ENCODE measurements around the gene KCNG2. TPM values are rescaled to one million over a fixed set of nuclear protein-coding genes. Genes with fewer than 3 reads are reported as not detected.

KCNG2 gene
- total RNA-seq, 1 donor from 2014 or later, result 0.46 TPM

DNA sequence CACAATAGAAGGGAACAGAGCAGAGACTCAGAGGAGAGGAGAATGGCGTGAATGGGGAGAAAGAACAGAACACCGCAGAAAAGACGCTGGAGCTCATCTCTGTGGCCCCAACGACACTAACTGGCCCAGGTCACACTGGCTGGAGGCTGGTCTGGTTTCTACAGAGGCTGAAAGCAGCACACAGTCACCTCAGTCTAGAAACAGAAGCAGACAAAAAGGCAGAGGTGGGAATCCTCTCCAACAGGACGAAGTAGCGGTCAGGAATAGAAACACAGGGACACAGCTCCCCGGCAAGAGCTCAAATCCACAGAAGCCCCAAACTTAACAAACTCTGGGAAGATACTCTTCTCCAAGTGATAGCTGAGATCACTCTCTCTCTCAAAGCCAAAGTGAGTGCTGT, 144.5 kb downstream of the KCNG2 start:
- H3K36me3 ChIP-seq, result peaks cover 29% of the 10 kb centered on the region
- H3K27me3 ChIP-seq, result no peaks in the 10 kb centered on the region
- TF ChIP-seq, protein P1, sequence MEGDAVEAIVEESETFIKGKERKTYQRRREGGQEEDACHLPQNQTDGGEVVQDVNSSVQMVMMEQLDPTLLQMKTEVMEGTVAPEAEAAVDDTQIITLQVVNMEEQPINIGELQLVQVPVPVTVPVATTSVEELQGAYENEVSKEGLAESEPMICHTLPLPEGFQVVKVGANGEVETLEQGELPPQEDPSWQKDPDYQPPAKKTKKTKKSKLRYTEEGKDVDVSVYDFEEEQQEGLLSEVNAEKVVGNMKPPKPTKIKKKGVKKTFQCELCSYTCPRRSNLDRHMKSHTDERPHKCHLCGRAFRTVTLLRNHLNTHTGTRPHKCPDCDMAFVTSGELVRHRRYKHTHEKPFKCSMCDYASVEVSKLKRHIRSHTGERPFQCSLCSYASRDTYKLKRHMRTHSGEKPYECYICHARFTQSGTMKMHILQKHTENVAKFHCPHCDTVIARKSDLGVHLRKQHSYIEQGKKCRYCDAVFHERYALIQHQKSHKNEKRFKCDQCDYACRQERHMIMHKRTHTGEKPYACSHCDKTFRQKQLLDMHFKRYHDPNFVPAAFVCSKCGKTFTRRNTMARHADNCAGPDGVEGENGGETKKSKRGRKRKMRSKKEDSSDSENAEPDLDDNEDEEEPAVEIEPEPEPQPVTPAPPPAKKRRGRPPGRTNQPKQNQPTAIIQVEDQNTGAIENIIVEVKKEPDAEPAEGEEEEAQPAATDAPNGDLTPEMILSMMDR (IDR thresholded peaks at IDR 0.05), result no peak
- intact Hi-C loops (cut with DNase I), result no loop called here
- DNase-seq, result no peak
- no peaks in the 10 kb centered on the region for H3K9me3 ChIP-seq
- H3K27ac ChIP-seq, result no peak overlapping the region
- no peak overlapping the region for H3K4me3 ChIP-seq
- no peak for ATAC-seq
- H3K4me1 ChIP-seq, result peaks cover 22% of the 10 kb centered on the region

DNA sequence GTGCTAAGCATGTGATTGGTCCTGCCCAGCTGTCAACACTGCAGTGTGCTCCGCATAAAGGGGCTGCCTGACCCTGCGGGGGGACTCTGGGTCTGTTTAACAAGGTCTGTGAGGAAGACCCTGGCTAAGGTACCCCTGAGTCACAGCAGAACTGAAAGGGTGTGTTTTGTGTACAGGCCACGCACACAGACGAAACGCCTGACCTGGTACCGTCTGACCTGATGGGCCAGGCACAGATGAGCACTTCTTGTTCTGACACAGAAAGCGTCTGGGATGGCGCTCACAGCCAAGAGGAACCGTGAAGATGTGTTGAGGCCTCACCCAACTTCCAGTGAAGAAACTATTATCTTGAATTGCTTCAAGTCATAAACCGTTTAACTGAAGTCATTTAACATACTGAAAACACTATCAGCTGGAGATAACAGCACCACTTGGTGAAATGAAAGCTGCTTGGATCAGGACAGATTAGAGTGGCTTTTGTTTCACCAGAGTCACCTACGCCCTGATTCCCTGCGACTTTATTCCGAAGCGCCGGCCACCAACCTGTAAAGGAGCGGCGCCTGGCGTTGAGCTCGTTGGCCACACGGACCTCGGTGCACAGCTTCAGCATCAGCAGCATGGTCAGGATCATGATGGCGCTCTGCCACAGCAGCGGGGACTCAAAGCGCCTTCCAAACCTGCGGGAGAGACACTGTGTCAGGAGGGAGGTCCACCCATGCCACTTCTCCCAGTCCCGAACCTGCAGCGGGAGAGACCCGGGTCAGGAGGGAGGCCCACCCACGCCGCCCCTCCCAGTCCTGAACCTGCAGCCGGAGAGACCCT, 145.3 kb downstream of the KCNG2 start:
- ATAC-seq (no peak), DNase-seq (peak; percentile 57)
- Histone ChIP-seq H3K36me3 (peaks cover 29% of the 10 kb centered on the region), H3K4me3 (no peak overlapping the region), H3K27me3 (no peaks in the 10 kb centered on the region), H3K4me1 (peaks cover 27% of the 10 kb centered on the region), H3K27ac (no peak overlapping the region), H3K9me3 (no peaks in the 10 kb centered on the region)
- intact Hi-C loops (cut with DNase I), result no loop called here
- TF ChIP-seq, protein P1 (IDR thresholded peaks at IDR 0.05), result no peak

DNA sequence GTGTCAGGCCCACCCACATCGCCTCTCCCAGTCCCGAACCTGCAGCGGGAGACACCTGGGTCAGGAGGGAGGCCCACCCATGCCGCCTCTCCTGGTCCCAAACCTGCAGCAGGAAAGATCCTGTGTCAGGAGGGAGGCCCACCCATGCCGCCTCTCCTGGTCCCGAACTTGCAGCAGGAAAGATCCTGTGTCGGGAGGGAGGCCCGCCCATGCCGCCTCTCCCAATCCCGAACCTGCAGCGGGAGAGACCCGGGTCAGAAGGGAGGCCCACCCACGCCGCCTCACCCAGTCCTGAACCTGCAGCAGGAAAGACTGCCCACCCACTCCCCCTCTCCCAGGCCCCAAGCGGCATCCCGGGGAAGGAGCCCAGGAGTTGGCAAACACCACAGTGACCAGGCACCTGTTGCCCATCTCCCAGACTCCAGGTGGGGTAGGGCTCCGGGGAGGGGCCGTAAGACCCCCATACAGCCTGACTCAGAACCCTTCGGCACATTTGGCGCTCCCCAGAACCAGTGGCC, 145.9 kb downstream of the KCNG2 start:
- intact Hi-C loops (cut with DNase I), result no loop called here
- TF ChIP-seq, protein P1 (IDR thresholded peaks at IDR 0.05), result no peak
- H3K27ac ChIP-seq, result no peak overlapping the region
- no peak overlapping the region for H3K4me3 ChIP-seq
- H3K9me3 ChIP-seq, result no peaks in the 10 kb centered on the region
- DNase-seq, result peak; percentile 60
- H3K36me3 ChIP-seq, result peaks cover 29% of the 10 kb centered on the region
- H3K4me1 ChIP-seq, result peaks cover 21% of the 10 kb centered on the region
- ATAC-seq, result no peak
- H3K27me3 ChIP-seq, result no peaks in the 10 kb centered on the region

DNA sequence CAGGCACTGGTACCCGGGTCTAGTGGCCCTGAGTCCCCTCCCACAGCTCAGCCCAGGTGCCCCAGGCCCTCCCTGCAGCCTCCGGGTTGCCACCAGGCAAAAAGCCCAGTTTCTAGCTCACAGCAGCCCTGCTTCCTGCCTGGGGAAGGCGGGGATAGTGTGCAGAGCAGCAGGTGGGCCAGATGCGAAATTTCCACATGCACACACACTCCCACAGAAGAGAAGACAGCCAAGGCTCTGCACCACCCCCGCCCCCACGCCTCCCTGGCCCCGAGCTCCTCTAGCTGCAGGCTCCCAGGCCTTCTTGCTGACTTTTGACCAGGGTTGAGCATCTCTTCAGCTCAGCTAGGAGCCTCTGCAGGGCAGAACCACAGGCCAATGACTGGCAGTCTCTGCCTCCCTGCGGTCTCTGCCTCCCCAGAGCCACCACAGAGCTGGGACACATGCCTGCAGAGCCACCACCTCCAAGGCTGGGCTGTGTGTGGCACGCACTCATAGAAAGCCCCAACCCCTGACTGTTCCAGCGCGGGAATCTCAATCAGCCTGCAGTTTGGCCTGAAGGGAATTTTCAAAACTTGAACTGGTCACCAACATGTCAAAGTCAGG, 146.5 kb downstream of the KCNG2 start:
- peaks cover 29% of the 10 kb centered on the region for H3K36me3 ChIP-seq
- ATAC-seq, result no peak
- H3K4me1 ChIP-seq, result peaks cover 26% of the 10 kb centered on the region

DNA sequence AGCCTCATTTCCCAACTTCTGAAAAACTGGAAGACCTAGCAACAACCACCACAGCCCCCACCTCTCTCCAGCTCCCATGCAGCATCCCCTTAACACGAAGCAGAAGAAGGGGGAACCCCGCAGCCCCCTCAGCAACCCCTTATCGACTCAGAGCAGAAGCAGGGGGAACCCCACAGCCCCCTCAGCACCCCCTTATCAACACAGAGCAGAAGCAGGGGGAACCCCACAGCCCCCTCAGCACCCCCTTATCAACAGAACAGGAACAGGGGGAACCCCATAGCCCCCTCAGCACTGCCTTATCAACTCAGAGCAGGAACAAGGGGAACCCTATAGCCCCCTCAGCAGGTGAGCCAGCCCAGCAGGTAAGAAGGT, 147.0 kb downstream of the KCNG2 start:
- peaks cover 30% of the 10 kb centered on the region for H3K4me1 ChIP-seq
- H3K27ac ChIP-seq, result no peak overlapping the region
- peak; percentile 46 for DNase-seq

More for the DNA sequence above, 146.5 kb downstream of the KCNG2 start:
- H3K9me3 ChIP-seq, result no peaks in the 10 kb centered on the region
- H3K4me3 ChIP-seq, result no peak overlapping the region
- TF ChIP-seq, protein P1 (IDR thresholded peaks at IDR 0.05), result no peak
- DNase-seq, result no peak
- H3K27me3 ChIP-seq, result no peaks in the 10 kb centered on the region
- H3K27ac ChIP-seq, result no peak overlapping the region
- intact Hi-C loops (cut with DNase I), result no loop called here

More for the DNA sequence above, 147.0 kb downstream of the KCNG2 start:
- no peak for ATAC-seq
- intact Hi-C loops (cut with DNase I), result no loop called here
- TF ChIP-seq, protein P1 (IDR thresholded peaks at IDR 0.05), result no peak
- no peaks in the 10 kb centered on the region for H3K27me3 ChIP-seq
- no peaks in the 10 kb centered on the region for H3K9me3 ChIP-seq
- peaks cover 29% of the 10 kb centered on the region for H3K36me3 ChIP-seq
- no peak overlapping the region for H3K4me3 ChIP-seq
